ENCODE data around the gene FEN1. TPM values are rescaled to one million over a fixed set of nuclear protein-coding genes. Genes with fewer than 3 reads are reported as not detected.

FEN1 gene
- total RNA-seq, 1 donor from 2014 or later: 13.8 TPM

DNA sequence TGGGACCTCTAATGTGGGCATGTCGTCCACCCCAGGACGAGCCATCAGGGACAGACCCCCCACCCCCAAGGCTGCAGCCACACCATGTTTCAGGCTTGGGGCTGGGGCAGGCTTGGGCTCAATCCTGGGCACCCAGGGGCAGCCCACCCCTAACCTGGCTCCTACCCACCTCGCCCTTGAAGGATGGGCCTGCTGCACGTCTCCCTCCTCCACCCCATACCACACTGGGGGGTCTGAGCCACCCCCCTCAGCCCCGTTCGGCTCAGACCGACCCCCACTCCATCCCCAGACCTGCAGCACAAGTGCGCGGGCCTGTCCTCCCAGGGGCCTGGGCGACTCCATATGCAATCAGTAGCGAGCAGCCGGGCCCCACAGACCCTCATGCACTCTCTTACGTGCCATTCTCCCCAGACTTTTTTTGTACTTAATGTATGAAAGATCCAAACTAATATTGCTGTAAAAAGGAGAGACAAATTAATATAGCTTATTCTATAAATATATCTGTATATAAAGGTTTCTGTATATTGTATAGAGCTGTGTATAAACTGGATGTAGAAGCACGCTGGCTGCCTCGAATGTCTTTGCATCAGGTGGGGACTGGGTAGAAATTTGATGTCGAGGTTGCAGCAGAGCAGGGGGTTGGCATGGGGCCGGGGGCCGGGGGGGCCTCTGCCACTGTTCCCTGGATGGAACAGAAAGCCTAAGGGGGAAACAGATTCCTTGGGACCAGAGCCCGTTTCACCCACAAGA is 46.1 kb upstream of the FEN1 start:
- no peak overlapping the region for H3K4me2 ChIP-seq (ENCODE audit: low read length)
- DNase-seq (ENCODE audit: low read depth): no peak
- H3K9me3 ChIP-seq (ENCODE audit: insufficient read depth, low read depth, low read length): no peaks in the 10 kb centered on the region
- peaks cover 9% of the 10 kb centered on the region for H3K4me1 Mint-ChIP-seq (ENCODE audit: low read depth, unreplicated experiment)
- no peaks in the 10 kb centered on the region for H3K36me3 ChIP-seq (ENCODE audit: insufficient read depth, low read length)
- no peaks in the 10 kb centered on the region for H4K20me1 ChIP-seq (ENCODE audit: insufficient read depth, low read length)
- no peak overlapping the region for H3K27ac ChIP-seq (ENCODE audit: low read depth, low read length)
- no peaks in the 10 kb centered on the region for H3K79me2 ChIP-seq (ENCODE audit: insufficient read depth, low read length)
- no peaks in the 10 kb centered on the region for H3K27me3 ChIP-seq (ENCODE audit: insufficient read depth, low read length)
- no peak overlapping the region for H3K4me3 Mint-ChIP-seq (ENCODE audit: unreplicated experiment)
- H3K4me3 ChIP-seq (ENCODE audit: insufficient read depth, low read depth, low read length): no peak overlapping the region
- H3K27me3 Mint-ChIP-seq (ENCODE audit: low read depth, unreplicated experiment): no peaks in the 10 kb centered on the region
- H3K36me3 Mint-ChIP-seq (ENCODE audit: low read depth, unreplicated experiment): peaks cover 5% of the 10 kb centered on the region
- H3K27ac Mint-ChIP-seq (ENCODE audit: unreplicated experiment): no peak overlapping the region
- peaks cover 23% of the 10 kb centered on the region for H3K4me1 ChIP-seq (ENCODE audit: insufficient read depth, low read length)
- H2AFZ ChIP-seq (ENCODE audit: low read depth, low read length): no peak overlapping the region
- TF ChIP-seq, protein P1, sequence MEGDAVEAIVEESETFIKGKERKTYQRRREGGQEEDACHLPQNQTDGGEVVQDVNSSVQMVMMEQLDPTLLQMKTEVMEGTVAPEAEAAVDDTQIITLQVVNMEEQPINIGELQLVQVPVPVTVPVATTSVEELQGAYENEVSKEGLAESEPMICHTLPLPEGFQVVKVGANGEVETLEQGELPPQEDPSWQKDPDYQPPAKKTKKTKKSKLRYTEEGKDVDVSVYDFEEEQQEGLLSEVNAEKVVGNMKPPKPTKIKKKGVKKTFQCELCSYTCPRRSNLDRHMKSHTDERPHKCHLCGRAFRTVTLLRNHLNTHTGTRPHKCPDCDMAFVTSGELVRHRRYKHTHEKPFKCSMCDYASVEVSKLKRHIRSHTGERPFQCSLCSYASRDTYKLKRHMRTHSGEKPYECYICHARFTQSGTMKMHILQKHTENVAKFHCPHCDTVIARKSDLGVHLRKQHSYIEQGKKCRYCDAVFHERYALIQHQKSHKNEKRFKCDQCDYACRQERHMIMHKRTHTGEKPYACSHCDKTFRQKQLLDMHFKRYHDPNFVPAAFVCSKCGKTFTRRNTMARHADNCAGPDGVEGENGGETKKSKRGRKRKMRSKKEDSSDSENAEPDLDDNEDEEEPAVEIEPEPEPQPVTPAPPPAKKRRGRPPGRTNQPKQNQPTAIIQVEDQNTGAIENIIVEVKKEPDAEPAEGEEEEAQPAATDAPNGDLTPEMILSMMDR (IDR thresholded peaks at IDR 0.05; ENCODE audit: insufficient read depth, low read depth, low read length): no peak
- TF ChIP-seq EZH2 (IDR thresholded peaks at IDR 0.05; ENCODE audit: insufficient read depth, low read length): no peak
- H3K9me3 Mint-ChIP-seq (ENCODE audit: unreplicated experiment): no peaks in the 10 kb centered on the region
- FAIRE-seq: no peak
- no peak overlapping the region for H3K9ac ChIP-seq (ENCODE audit: low read length)

DNA sequence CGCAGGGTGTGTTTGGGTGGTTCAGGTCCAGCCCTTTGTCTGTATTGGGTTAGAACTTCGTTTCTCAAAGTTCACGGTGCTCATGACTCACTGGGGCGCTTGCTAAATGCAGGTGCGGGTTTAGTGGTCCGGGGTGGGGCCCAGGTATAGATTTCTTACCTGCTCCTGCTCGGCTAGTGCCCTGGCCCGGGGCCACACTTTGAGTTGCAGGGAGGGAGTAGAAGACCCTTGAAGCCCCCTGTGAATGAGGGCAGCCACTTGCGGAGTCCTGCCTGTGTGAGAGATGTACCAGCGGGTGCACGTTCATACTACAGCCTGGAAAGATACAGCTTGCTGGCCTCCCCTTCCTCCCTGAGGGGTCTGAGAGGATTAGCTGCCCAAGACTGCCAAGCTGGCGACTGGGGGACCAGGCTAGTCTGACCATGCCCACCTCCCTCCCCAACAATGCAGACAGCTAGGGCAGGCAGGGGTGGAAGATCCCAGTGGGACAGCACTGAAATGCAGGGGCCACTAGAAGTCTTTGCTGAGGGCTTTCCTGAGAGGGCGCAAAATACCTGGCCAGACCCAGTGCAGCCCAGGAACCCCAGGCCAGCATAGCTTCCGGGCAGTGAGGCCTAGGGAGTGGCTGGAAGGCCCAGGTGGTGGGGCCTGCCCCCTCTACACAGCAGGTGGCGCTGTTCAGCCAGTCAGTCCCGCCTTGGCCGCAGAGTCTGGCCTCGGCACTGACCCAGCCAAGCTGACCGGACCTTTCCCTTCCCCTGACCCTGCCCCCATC is 45.3 kb upstream of the FEN1 start:
- no peaks in the 10 kb centered on the region for H3K27me3 ChIP-seq (ENCODE audit: insufficient read depth, low read length)
- no peaks in the 10 kb centered on the region for H3K79me2 ChIP-seq (ENCODE audit: insufficient read depth, low read length)
- TF ChIP-seq, protein P1 (IDR thresholded peaks at IDR 0.05; ENCODE audit: insufficient read depth, low read depth, low read length): peak; percentile 53
- TF ChIP-seq EZH2 (IDR thresholded peaks at IDR 0.05; ENCODE audit: insufficient read depth, low read length): no peak
- H3K9ac ChIP-seq (ENCODE audit: low read length): no peak overlapping the region
- Mint-ChIP-seq H3K27me3 (ENCODE audit: low read depth, unreplicated experiment) (no peaks in the 10 kb centered on the region), H3K36me3 (ENCODE audit: low read depth, unreplicated experiment) (no peaks in the 10 kb centered on the region), H3K4me3 (ENCODE audit: unreplicated experiment) (no peak overlapping the region), H3K4me1 (ENCODE audit: low read depth, unreplicated experiment) (peaks cover 9% of the 10 kb centered on the region), H3K27ac (ENCODE audit: unreplicated experiment) (no peak overlapping the region), H3K9me3 (ENCODE audit: unreplicated experiment) (no peaks in the 10 kb centered on the region)
- DNase-seq (ENCODE audit: low read depth) (peak; percentile 29), FAIRE-seq (no peak)
- H3K9me3 ChIP-seq (ENCODE audit: insufficient read depth, low read depth, low read length): no peaks in the 10 kb centered on the region
- no peak overlapping the region for H3K27ac ChIP-seq (ENCODE audit: low read depth, low read length)
- H3K4me1 ChIP-seq (ENCODE audit: insufficient read depth, low read length): peaks cover 27% of the 10 kb centered on the region
- H3K36me3 ChIP-seq (ENCODE audit: insufficient read depth, low read length): no peaks in the 10 kb centered on the region
- no peak overlapping the region for H2AFZ ChIP-seq (ENCODE audit: low read depth, low read length)
- no peak overlapping the region for H3K4me2 ChIP-seq (ENCODE audit: low read length)
- no peak overlapping the region for H3K4me3 ChIP-seq (ENCODE audit: insufficient read depth, low read depth, low read length)
- no peaks in the 10 kb centered on the region for H4K20me1 ChIP-seq (ENCODE audit: insufficient read depth, low read length)

DNA sequence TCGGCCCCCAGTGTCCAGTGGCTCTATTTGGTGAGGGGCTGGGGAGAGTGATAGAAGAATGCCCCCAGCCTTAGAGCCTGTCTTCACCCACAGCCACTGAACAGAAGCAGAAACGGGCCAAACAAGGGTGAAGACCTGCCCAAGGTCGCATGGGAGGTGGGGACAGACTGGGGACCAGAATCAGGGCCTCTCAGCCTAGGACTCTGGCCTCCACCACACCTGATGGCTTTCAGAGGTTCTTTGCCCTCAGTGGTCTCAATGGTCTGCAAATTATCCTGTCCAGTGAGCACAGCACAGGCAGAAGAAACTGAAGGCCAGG is 44.8 kb upstream of the FEN1 start:
- H3K27ac ChIP-seq (ENCODE audit: low read depth, low read length): no peak overlapping the region
- peaks cover 6% of the 10 kb centered on the region for H3K4me1 Mint-ChIP-seq (ENCODE audit: low read depth, unreplicated experiment)
- no peaks in the 10 kb centered on the region for H3K79me2 ChIP-seq (ENCODE audit: insufficient read depth, low read length)
- no peaks in the 10 kb centered on the region for H3K36me3 Mint-ChIP-seq (ENCODE audit: low read depth, unreplicated experiment)
- no peak overlapping the region for H3K27ac Mint-ChIP-seq (ENCODE audit: unreplicated experiment)
- H3K4me3 Mint-ChIP-seq (ENCODE audit: unreplicated experiment): no peak overlapping the region
- H3K4me3 ChIP-seq (ENCODE audit: insufficient read depth, low read depth, low read length): no peak overlapping the region
- no peaks in the 10 kb centered on the region for H4K20me1 ChIP-seq (ENCODE audit: insufficient read depth, low read length)
- H3K4me1 ChIP-seq (ENCODE audit: insufficient read depth, low read length): peaks cover 31% of the 10 kb centered on the region
- H3K36me3 ChIP-seq (ENCODE audit: insufficient read depth, low read length): no peaks in the 10 kb centered on the region
- H3K4me2 ChIP-seq (ENCODE audit: low read length): no peak overlapping the region
- no peak overlapping the region for H3K9ac ChIP-seq (ENCODE audit: low read length)
- H3K9me3 ChIP-seq (ENCODE audit: insufficient read depth, low read depth, low read length): no peaks in the 10 kb centered on the region
- DNase-seq (ENCODE audit: low read depth) (no peak), FAIRE-seq (no peak)
- H3K27me3 ChIP-seq (ENCODE audit: insufficient read depth, low read length): no peaks in the 10 kb centered on the region
- H3K27me3 Mint-ChIP-seq (ENCODE audit: low read depth, unreplicated experiment): no peaks in the 10 kb centered on the region
- H2AFZ ChIP-seq (ENCODE audit: low read depth, low read length): no peak overlapping the region
- no peak for TF ChIP-seq EZH2 (IDR thresholded peaks at IDR 0.05; ENCODE audit: insufficient read depth, low read length)
- TF ChIP-seq, protein P1 (IDR thresholded peaks at IDR 0.05; ENCODE audit: insufficient read depth, low read depth, low read length): no peak
- no peaks in the 10 kb centered on the region for H3K9me3 Mint-ChIP-seq (ENCODE audit: unreplicated experiment)
